Measurements from ENCODE around the gene EML4.
"Not testable (repeated sequence)": the region's sequence is repeated elsewhere in the genome, so short reads cannot be mapped to it uniquely, and the experiment has no call there.

EML4 gene

DNA sequence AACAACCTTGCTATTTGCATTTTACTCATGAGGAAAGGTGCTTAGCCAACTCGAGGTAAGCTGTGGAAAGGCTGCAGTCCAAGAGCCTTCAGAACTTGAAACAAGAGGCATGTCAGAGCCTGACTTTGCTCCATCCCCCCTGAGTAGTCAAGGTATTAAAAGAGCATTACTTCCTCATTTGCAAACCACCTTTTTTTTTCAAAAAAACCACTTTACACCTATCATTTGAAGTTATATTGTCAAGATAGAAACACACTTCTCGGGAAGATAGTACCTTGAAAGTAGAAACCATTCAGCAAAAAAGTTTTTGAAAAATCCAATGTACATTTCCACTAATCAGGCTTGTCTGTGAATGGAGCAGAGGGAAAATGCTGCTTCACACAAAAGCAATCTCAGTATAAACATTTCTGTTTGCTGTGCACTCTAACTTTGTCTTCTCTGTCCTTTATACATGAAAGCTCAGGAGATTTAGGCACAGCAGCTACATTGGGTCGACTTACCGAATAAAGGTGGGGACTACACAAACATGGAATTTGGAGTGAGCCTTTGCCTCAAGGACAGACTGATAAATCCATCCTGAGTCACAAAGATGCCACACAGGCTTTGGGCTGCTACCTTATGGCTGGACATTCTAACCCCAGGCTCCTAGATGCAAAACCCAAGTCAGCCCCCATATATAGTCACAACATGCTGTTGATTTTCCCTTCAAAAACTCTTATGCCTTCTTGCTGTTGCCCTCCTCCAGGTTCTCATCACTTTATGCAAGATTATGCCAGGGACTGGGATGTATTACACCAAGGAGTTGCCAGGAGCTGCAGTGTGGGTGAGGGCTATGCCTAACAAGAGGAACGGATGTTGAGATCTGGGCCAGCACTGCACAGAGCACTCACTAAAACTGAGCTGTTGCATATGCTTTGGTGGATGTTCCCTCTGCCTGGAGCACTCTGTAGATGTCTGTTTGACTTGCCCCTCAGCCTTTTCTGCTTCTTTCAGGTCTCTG lies 41.4 kb upstream of the EML4 start:
- TF ChIP-seq, protein P1, sequence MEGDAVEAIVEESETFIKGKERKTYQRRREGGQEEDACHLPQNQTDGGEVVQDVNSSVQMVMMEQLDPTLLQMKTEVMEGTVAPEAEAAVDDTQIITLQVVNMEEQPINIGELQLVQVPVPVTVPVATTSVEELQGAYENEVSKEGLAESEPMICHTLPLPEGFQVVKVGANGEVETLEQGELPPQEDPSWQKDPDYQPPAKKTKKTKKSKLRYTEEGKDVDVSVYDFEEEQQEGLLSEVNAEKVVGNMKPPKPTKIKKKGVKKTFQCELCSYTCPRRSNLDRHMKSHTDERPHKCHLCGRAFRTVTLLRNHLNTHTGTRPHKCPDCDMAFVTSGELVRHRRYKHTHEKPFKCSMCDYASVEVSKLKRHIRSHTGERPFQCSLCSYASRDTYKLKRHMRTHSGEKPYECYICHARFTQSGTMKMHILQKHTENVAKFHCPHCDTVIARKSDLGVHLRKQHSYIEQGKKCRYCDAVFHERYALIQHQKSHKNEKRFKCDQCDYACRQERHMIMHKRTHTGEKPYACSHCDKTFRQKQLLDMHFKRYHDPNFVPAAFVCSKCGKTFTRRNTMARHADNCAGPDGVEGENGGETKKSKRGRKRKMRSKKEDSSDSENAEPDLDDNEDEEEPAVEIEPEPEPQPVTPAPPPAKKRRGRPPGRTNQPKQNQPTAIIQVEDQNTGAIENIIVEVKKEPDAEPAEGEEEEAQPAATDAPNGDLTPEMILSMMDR (IDR thresholded peaks at IDR 0.05) = no peak
- no peak for DNase-seq
- Mint-ChIP-seq H3K4me3 (no peak overlapping the region), H3K4me1 (peaks cover 77% of the 10 kb centered on the region), H3K9me3 (peaks cover 5% of the 10 kb centered on the region), H3K27me3 (ENCODE audit: low read depth, poor library complexity) (no peaks in the 10 kb centered on the region), H3K36me3 (ENCODE audit: low read depth) (no peaks in the 10 kb centered on the region), H3K27ac (no peak overlapping the region)

- TF ChIP-seq, protein P1 (IDR thresholded peaks at IDR 0.05) = no peak
- H3K27me3 Mint-ChIP-seq (ENCODE audit: low read depth, poor library complexity) = no peaks in the 10 kb centered on the region
- no peaks in the 10 kb centered on the region for H3K36me3 Mint-ChIP-seq (ENCODE audit: low read depth)
- peak overlapping the region; percentile 42 for H3K4me3 Mint-ChIP-seq
- H3K27ac Mint-ChIP-seq = peak overlapping the region; percentile 78
- H3K9me3 Mint-ChIP-seq = no peaks in the 10 kb centered on the region
- DNase-seq = no peak
- peaks cover 84% of the 10 kb centered on the region for H3K4me1 Mint-ChIP-seq
Observed at GRCh38 chr2:42128721-42129486, 40.2 kb upstream of the EML4 start.

DNA sequence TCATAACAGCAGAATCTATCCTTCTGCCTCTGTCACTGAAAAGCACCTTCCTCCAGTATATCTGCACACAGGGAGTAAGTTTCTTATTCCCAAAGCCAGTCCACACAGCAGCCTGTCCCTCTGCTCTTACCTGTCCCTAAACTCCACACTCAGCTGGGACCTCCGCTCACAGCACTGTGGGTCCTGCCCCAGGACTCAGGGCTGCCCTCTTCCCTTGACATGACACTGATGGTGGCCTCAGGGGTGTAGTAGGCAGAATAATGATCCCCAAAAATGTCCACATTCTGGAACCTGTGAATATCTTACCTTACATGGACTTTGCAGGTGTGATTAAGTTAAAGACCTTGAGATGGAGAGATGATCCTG lies 39.7 kb upstream of the EML4 start:
- Mint-ChIP-seq H3K27ac (peak overlapping the region; percentile 78), H3K4me3 (no peak overlapping the region), H3K36me3 (ENCODE audit: low read depth) (no peaks in the 10 kb centered on the region), H3K27me3 (ENCODE audit: low read depth, poor library complexity) (no peaks in the 10 kb centered on the region), H3K4me1 (peaks cover 82% of the 10 kb centered on the region), H3K9me3 (no peaks in the 10 kb centered on the region)
- DNase-seq = no peak
- TF ChIP-seq, protein P1 (IDR thresholded peaks at IDR 0.05) = no peak

DNA sequence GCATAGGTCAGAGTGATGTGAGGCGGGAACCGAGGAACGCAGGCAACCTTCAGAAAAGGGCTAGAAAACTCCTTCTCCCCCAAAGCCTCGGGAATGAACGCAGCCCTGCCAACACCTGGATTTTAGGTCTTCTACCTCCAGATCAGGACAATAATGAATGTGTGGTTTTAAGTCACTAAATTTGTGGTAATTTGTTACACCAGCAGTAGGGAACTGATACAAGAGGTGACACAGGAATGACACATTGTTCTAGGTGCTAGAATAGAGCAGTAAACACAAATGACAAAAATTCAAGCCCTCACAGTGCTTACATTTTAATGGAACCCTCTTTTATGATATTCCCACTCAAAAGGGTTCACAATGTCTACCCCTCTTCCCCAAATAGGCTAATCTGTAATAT lies 39.2 kb upstream of the EML4 start:
- H3K4me1 Mint-ChIP-seq = peaks cover 82% of the 10 kb centered on the region
- no peaks in the 10 kb centered on the region for H3K36me3 Mint-ChIP-seq (ENCODE audit: low read depth)
- H3K9me3 Mint-ChIP-seq = no peaks in the 10 kb centered on the region
- TF ChIP-seq, protein P1 (IDR thresholded peaks at IDR 0.05) = no peak
- peak overlapping the region; percentile 78 for H3K27ac Mint-ChIP-seq
- no peak for DNase-seq
- H3K4me3 Mint-ChIP-seq = no peak overlapping the region
- no peaks in the 10 kb centered on the region for H3K27me3 Mint-ChIP-seq (ENCODE audit: low read depth, poor library complexity)

DNA sequence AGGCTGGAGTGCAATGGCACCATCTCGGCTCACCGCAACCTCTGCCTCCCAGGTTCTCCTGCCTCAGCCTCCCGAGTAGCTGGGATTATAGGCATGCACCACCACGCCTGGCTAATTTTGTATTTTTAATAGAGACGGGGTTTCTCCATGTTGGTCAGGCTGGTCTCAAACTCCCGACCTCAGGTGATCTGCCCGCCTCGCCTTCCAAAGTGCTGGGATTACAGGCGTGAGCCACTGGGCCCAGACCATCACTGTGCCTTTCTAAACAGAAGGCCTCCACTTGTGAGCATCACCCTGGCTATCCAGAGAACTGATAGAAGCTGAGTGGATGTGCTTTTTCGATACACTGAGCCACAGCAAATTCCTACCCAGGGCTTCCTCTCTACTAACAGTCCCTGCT lies 38.3 kb upstream of the EML4 start:
- not testable (repeated sequence) for DNase-seq; H3K4me3 Mint-ChIP-seq; H3K9me3 Mint-ChIP-seq; H3K36me3 Mint-ChIP-seq (ENCODE audit: low read depth); H3K27ac Mint-ChIP-seq; H3K27me3 Mint-ChIP-seq (ENCODE audit: low read depth, poor library complexity)
- peaks cover 85% of the 10 kb centered on the region for H3K4me1 Mint-ChIP-seq

DNA sequence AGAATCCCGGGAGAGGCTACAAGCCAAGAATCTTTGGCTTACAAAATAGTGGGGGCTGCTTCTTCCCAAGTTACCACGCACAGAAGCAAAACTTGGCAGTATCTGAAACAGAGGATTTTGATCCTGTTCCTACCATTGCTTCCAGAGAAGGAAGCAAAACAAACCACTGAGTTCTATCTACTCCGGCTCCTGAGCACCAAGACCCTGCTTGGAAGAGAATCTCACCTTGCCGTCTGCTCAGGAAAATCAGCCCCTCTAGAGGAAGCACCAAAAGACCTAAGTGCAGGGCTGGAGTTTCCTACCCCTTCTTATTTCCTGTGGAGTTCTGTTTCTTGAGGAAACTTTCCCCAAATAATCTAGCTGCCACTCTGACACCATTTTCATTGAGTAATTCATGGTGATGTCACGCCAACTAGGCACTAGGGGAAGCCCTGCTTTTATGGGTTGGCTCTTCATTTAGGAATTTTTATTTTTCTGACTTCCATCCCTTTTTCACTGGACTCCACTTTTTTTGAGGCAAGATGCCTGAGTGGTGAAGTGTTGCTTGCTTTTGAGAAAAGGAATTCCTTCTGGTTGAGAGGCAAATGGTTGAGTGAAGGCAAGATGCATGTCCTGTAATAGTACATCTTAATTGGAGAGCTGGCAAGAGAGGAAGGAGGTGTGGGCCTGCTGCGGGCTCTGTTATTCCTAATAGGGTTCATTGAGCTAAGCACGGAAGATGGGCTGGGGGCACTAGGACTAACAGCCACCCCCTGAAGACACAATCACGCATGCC lies 36.8 kb upstream of the EML4 start:
- H3K4me3 Mint-ChIP-seq = peak overlapping the region; percentile 73
- DNase-seq = no peak
- H3K9me3 Mint-ChIP-seq = no peaks in the 10 kb centered on the region
- H3K36me3 Mint-ChIP-seq (ENCODE audit: low read depth) = no peaks in the 10 kb centered on the region
- H3K27ac Mint-ChIP-seq = peak overlapping the region; percentile 57
- H3K4me1 Mint-ChIP-seq = peaks cover 81% of the 10 kb centered on the region
- TF ChIP-seq, protein P1 (IDR thresholded peaks at IDR 0.05) = no peak
- peaks cover 1% of the 10 kb centered on the region for H3K27me3 Mint-ChIP-seq (ENCODE audit: low read depth, poor library complexity)
